T-helper 22 cell (primary cell): Measurements from ENCODE around the gene ATP2B1.

ENCODE experiments used
- DNase-seq: peaks from one replicate; pipeline ENCODE4 v3.0.0-alpha.2; 2020; ENCODE audit warnings: low read depth

The ATP2B1 gene

DNA sequence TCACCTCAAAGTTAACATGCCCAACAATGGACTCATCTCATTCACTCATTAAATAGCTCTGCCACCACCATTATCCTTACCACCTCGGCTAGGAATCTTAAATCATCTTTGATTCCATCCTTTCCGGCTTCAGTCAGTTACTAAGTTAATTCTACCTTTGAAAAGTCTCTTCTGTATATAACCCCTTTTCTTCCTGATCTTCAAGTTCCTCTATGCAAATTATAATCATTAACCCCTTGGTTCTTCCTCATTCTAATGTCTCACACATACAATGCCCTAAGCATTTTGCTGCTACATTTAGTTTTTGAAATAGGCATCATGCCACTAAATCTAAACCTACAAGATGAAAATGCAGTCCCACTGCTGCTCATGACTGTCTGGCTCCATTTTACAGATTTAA lies 51.6 kb downstream of the ATP2B1 start:
- DNase-seq: no peak

GRCh38 chr12:89655841-89656240 lies 52.8 kb downstream of the ATP2B1 start:
- DNase-seq: no peak

- no peak for DNase-seq
Measured at GRCh38 chr12:89651192-89651591, 57.4 kb downstream of the ATP2B1 start.

- no peak for DNase-seq
Measured at GRCh38 chr12:89650239-89650638, 58.4 kb downstream of the ATP2B1 start.

DNA sequence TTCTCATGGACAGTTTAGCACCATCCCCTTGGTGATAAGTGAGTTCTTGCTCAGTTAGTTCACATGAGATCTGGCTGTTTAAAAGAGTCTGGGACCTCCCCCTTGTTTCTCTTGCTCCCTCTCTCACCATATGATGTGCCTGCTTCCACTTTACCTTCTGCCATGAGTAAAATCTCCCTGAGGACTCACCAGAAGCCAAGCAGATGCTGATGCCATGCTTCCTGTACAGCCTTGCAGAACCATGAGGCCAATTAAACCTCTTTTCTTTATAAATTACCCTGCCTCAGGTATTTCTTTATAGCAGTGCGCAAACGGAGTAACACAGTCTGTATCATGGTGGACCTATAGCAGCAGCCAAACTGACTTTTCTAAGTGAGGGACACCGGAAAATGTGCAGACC lies 58.8 kb downstream of the ATP2B1 start:
- no peak for DNase-seq

DNA sequence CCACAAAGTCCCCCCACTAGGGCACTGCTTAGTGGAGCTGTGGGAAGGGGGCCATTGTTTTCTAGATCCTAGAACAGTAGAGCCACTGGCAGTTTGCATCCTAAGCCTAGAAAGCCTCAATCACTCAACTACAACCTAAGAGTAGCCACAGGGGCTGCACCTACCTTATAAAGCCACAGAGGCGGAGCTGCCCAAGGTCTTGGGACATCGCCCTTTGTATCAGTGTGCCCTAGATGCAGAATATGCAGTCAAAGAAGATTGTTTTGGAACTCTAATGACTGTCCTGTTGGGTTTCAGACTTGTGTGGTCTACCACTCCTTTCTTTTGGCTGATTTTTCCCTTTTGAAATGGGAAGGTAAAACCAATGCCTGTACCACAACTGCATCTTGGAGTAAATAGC lies 59.5 kb downstream of the ATP2B1 start:
- DNase-seq: no peak

DNA sequence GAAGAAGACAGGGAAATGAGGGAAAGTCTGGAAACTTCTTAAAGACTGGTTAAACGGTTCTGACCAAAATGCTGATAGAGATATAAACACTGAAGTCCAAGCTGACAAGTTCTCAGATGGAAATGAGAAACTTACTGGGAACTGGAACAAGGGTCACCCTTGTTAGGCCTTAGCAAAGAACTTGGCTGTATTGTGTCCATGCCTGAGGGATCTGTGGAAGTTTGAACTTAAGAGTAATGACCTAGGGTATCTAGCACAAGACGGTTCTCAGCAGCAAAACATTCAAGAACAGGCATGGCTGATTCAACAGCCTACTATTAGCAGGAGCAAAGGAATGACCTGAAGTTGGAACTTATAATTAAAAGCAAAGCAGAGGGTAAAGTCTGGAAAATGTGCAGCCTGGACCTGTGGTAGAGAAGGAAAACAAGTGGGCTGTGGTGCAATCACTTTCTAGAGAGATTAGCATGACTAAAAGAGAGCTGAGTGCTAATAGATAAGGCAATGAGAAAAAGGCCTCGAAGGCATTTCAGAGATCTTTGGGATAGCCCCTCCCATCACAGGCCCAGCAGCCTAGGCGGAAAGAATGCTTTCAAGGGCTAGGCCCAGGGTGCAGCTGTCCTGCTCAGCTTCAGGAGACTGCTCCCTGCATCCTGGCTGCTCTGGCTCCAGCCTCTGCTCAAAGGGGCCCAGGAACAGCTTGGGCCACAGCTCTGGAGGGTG lies 60.3 kb downstream of the ATP2B1 start:
- no peak for DNase-seq

DNA sequence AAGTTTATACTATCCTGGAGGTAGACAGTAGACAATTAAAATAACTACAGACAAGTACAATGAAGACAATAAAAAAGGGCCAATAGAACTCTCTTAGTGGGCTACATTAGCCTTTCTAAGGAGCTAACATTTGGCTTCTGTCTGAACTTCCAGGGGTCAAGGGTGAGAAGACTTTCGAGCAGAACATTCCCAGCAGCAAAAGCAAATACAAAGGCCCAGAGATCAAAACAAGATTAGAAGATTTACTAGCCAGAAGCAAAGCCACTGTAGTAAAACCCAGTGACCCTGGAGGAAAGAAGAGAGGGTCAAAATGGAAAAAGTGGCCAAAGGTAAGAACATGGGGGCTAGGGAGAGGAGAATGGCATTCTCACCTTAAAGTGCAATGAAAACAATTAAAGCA lies 63.2 kb downstream of the ATP2B1 start:
- DNase-seq: no peak

DNA sequence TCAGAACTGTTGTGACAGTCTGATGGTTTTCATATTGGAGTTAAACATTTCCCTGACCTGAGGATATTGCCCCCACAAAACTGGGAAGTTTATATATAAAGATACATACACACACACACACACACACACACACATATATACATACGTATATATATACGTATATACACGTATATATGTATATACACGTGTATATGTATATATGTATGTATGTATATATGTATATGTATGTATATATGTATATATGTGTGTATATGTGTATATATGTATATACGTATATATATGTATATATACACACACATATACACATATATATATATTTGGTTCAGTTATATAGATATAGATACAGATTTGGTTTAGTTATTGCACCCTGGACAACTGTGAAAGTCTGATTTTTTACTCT lies 65.7 kb downstream of the ATP2B1 start:
- no peak for DNase-seq

GRCh38 chr12:89636776-89637160 lies 71.9 kb downstream of the ATP2B1 start:
- no peak for DNase-seq

DNA sequence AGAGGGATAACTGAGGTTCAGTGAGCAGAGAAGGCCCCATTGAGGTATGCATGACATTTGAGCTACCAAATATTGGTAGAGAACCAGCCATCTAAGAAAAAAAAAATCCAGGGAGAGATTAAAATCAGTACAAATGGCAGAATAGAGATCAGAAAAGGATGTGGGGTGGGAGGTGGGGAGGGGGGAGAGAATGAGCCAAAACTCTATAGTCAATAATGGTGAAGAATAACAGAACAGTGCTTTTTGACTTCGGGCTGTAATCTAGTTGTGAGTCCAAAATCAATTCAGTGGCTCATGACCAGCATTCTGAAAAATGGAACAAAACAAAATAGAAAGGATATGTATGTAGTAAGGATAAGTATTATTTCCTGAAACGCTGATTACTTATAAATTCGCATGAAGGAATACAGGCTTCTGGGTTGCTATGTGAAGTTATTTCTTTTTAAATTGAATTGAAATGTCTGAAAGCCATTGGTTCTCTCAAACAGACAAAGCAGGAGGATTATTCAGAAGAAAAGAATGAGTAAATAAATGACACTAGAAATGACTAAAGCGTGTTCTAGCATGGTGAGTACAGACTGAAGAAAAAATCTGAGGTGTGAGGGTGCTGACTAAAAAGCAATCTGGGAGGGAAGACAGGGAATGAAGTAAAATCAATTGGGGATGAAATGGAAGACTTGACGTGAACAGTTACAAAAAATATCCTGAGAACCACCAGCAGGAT lies 72.4 kb downstream of the ATP2B1 start:
- DNase-seq: no peak

GRCh38 chr12:89634508-89634907 lies 74.1 kb downstream of the ATP2B1 start:
- no peak for DNase-seq

DNA sequence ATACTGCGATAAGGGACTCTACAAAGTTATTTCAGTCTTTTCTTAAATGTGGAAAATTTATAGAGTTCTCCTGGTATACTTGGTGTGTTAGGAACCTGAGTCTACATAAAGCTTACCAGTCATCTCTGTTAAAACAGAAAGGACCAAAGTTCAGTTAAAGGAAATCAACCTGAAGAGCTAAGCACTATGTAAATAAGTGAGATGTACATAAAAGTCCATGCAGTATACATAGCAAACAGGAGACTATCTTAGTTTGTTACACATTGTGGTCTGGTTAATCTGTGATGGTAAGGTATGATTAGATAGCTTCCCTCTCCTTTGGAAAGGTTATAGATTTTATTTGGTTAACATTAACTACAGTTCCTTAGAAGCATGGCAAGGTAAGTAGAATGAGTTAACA lies 75.9 kb downstream of the ATP2B1 start:
- no peak for DNase-seq

GRCh38 chr12:89622115-89622514 lies 86.5 kb downstream of the ATP2B1 start:
- no peak for DNase-seq

- DNase-seq: no peak
Measured at GRCh38 chr12:89621521-89621920, 87.1 kb downstream of the ATP2B1 start.

- no peak for DNase-seq
Measured at GRCh38 chr12:89619764-89620163, 88.9 kb downstream of the ATP2B1 start.

DNA sequence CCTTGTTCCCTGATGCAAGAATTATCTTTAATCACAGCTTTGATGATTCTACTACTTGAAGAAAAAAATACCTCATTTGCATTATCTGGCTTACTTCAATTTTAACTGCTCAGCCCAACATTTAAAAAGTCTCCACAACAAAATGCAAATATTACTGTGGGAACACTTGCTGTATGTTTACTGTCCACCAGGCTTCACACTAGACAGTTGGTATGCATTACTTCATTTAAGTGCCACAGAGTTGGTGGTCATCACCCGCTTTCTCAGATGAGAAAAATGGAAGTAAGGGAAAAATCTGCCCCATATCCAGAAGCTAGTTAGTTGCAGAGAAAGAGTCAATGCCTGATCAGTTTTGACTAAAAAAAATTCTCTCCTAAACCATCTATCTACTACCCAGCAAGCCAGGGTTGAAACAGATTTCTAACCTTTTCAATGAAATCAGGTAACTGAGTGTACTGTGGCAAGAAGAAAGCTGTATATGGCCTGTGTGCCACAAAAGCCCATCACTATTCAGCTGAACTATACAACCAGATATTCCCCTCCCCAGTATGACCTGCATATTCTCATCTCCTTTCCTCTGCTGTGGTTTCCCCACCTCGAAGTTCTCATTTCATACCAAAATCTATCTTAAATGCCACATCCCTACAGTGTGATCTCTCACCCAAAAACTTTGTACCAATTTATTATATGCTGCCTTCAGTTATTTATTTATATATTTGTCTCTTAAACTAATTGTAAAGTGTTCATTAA lies 90.3 kb downstream of the ATP2B1 start:
- DNase-seq: no peak

DNA sequence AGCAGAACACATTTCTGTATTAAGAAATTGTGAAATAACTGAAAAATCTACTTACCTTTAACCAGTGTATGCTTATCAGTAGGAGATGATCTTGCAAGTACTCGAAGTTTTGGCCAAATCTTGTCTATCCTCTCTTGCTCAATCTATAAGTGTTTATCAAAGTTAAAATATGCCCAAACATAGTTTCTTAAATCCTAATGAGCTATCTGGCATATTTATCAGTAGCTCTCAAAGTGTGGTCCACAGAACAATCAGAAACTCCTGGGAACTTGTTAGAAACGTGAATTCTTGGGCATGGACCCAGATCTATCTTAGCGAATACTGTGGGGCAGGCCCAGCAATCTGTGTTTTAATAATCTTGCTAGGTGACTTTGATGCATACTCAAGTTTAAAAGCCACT lies 98.3 kb downstream of the ATP2B1 start:
- no peak for DNase-seq

GRCh38 chr12:89603678-89604077 lies 105.0 kb downstream of the ATP2B1 start:
- DNase-seq: no peak

DNA sequence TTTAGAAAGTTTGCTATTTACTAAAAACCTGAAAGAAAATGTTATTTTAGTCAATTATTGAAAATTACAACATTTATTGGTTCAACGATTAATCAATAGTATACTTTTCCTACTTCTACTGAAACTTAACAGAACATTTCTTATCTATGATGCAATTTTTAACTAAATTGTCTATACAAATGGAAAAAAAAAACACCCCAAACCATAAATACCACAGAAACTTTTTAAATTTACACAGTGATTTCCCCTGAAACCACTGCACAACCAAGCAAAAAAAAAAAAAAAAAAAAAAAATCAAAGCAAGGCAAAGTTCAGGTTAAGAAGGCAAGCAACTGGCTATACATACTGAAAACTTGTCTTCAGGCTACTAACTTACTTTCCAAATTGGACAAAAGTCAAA lies 110.9 kb downstream of the ATP2B1 start:
- no peak for DNase-seq

DNA sequence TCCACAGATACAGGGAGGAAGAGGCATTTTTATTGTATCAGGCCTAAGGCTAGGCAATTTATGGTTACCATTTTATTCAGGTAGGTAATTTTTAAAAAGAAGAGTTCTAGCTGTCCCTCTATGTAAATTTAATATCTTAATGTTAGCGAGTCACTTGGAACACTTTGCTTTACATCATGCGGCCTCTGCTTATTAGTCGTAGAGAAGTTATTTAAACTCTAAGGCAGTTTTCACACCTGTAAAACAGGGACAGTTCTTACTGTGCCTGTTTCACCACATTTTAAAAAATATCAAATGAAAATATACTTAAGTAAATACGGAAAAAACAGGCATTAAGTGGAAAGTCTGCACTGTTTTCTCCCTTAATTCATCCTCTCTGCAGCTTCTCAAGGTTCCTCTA lies 111.4 kb downstream of the ATP2B1 start:
- DNase-seq: no peak

DNA sequence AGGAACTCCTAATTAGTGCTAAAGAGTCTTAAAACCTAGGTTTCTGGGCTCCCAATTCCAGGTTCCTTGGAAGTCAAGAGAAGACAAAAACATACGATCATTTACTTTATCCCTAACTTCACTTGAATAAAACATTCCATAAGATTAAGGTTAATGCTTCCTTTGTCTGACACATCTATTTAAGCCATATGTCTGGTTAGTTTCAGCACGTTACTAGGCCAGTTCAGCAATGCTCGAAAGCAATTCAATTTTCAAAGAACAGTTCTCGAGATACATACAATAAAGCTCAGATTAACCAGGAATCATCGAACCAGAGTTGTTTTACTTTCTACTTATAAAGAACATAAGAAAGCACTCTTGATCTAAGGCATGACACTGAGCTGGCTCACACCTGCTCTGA lies 114.8 kb downstream of the ATP2B1 start:
- no peak for DNase-seq

GRCh38 chr12:89593233-89593632 lies 115.4 kb downstream of the ATP2B1 start:
- no peak for DNase-seq
